A549 treated with ZK216348 at 1 μM for 4 hours (cell line): ENCODE measurements around the gene MAPK4. TPM values are rescaled to one million over a fixed set of nuclear protein-coding genes. Genes with fewer than 3 reads are reported as not detected.

Experiments
- total RNA-seq: library from RNA; stranded (reverse); fragments of 200-300 nt; extraction: Qiagen RNA extraction; gene quantifications from 5 replicates; pipeline ENCODE4 v1.2.3, GENCODE V29; 2022; ENCODE audit warnings: low read depth

The MAPK4 gene
- total RNA-seq = 0.08 to 0.18 TPM (median 0.14 TPM) in 5 replicates

DNA sequence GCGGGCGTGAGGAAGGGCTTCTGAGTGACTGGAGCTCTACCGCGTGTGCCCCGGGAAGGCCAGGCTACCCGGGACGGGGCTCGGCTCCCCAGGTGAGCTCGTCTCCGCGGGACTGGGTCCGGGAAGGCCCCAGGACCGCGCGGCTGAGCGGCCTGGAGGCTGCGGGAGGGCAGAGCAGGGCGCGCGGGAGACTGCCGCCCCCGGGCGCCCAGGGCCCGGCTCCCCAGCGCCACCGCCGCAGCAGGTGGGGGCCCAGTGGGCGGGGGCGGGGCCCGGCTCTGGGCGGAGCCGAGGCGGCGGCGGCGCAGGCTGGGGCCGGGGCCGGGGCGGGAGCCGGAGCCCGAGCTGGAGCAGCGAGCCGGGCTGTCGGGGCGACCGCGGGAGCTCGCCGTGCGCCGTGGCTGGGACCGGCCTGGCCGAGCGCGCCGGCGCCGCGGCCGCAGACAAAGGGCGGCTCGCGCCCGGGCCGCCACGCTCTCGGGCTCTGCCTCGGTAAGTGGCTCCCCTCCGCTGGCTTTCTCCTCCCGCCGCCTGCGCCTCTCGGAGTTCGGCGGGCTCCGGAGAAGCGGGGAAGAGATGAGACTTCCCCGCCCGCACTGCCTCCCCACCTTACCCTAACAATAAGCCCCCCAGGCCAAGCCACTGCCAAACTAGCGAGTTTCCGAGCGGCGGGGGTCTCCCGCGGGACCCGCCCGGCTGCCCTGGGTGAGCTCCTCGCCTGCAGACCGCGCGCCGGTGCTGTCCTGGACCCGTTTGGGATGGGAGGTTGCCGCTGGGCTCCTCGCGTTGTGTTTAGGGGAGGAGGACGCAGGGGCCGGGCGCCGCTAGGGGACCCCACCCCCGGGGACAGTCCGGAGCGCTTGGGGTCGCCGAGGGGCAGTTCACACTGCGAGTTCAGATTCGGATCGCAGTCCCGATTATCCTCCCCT, at the start of gene MAPK4:
Gene MAPK4, plus strand, starts transcription at position 336 of the 929 bp plus-strand sequence. CDS start 103,872 bp downstream, outside the sequence.

Other genes with a start within 250 kb of the MAPK4 start
- gene SKA1, start 185.0 kb upstream of the MAPK4 start, total RNA-seq = 9.7 to 15.0 TPM (median 12.4 TPM) in 5 replicates